Panc1 (cell line): ENCODE results near the gene TXNRD1. TPM values are rescaled to one million over a fixed set of nuclear protein-coding genes. Genes with fewer than 3 reads are reported as not detected.

Experiments used
- ATAC-seq: fragments of 200-7000 bp; cut with Tn5 transposase; 2 replicates; pipeline ENCODE4 v1.9.1; 2020; ENCODE audit warnings: mild to moderate bottlenecking, moderate library complexity
- BruUV-seq: library from RNA; stranded (reverse); fragments of 400-500 nt; replicated peaks from 2 replicates; lab custom pipeline; 2021; lab: Mats Ljungman, UMichigan
- CTCF ChIA-PET: fragments of 300-600 bp; sonication (Branson Sonifier 250); formaldehyde crosslinking; loops from one replicate; lab custom pipeline; 2022; ENCODE audit warnings: antibody characterized with exemption; lab: Charles Lee
- POLR2A ChIA-PET: fragments of 300-600 bp; sonication (Branson Sonifier 250); formaldehyde crosslinking; loops from one replicate; lab custom pipeline; 2022; ENCODE audit warnings: antibody characterized with exemption; lab: Charles Lee
- DNase-seq: peaks from one replicate; pipeline ENCODE4 v3.0.0-alpha.2; 2010; ENCODE audit warnings: low read depth, low spot score
- H3K27ac ChIP-seq: 2 replicates; pipeline ENCODE4 v1.5.1; 2011; ENCODE audit warnings: mild to moderate bottlenecking, low read length, inconsistent platforms
- H3K27me3 ChIP-seq: fragments of 200-500 bp; sonication (Bioruptor generic); 2 replicates; pipeline ENCODE4 v1.6.0; 2014; ENCODE audit warnings: low read length, inconsistent platforms; ENCODE audit not compliant: control insufficient read depth, insufficient read depth
- H3K36me3 ChIP-seq: fragments of 200-500 bp; sonication (Bioruptor generic); 2 replicates; pipeline ENCODE4 v1.5.1; 2014; ENCODE audit warnings: inconsistent platforms, mild to moderate bottlenecking, low read length, moderate library complexity; ENCODE audit not compliant: control insufficient read depth, insufficient read depth
- H3K4me1 ChIP-seq: 2 replicates; pipeline ENCODE4 v1.5.1; 2011; ENCODE audit warnings: inconsistent platforms, mild to moderate bottlenecking, low read length, moderate library complexity; ENCODE audit not compliant: control insufficient read depth, insufficient read depth
- H3K4me3 ChIP-seq, 2 experiments: 2 replicates each; pipeline ENCODE4 v1.5.1; 2011 to 2012; ENCODE audit warnings: low read depth in 2 of 2, low read length in 2 of 2, mild to moderate bottlenecking in 2 of 2, inconsistent platforms in 1 of 2, moderate library complexity in 1 of 2
- H3K9me3 ChIP-seq: fragments of 200-500 bp; sonication (Bioruptor generic); 2 replicates; pipeline ENCODE4 v1.5.1; 2014; ENCODE audit warnings: low read depth, mild to moderate bottlenecking, inconsistent platforms, low read length, moderate library complexity; ENCODE audit not compliant: control insufficient read depth, insufficient read depth
- CTCF ChIP-seq: fragments of 450-650 bp; IDR thresholded peaks from 2 replicates; pipeline ENCODE4 v1.5.1; 2017; ENCODE audit warnings: mild to moderate bottlenecking
- POLR2AphosphoS5 ChIP-seq: IDR thresholded peaks from 2 replicates; pipeline ENCODE4 v1.6.1; 2012; ENCODE audit warnings: mild to moderate bottlenecking, low read depth, low read length, moderate library complexity
- REST ChIP-seq, 2 experiments: IDR thresholded peaks; 2 replicates each; pipeline ENCODE4 v1.6.1; 2011 to 2012; ENCODE audit warnings: low read depth in 2 of 2, control low read depth in 1 of 2, low read length in 1 of 2, mild to moderate bottlenecking in 1 of 2, moderate library complexity in 1 of 2; ENCODE audit not compliant: insufficient read depth in 1 of 2
- SIN3A ChIP-seq: IDR thresholded peaks from 2 replicates; pipeline ENCODE4 v1.6.1; 2012; ENCODE audit warnings: low read depth, mild to moderate bottlenecking, low read length, moderate library complexity, borderline replicate concordance; ENCODE audit not compliant: insufficient read depth
- TCF7L2 ChIP-seq: IDR thresholded peaks from 2 replicates; pipeline ENCODE4 v1.6.1; 2011; ENCODE audit warnings: mild to moderate bottlenecking, low read depth, low read length, inconsistent platforms
- in situ Hi-C: cut with HindIII; loops from 2 replicates; pipeline ENCODE4 v1.10.0; 2016; ENCODE audit warnings: low sequenced_read_pairs, low pct_unique_long_range_greater_than_20kb
- intact Hi-C: fragments of 100-400 bp; cut with micrococcal nuclease; formaldehyde crosslinking; loops from one replicate; pipeline ENCODE4 v1.10.0; 2022; ENCODE audit not compliant: unreplicated experiment
- total RNA-seq: library from RNA; stranded (reverse); gene quantifications from one replicate; pipeline ENCODE4 v1.2.1, GENCODE V29; 2021; ENCODE audit not compliant: unreplicated experiment

TXNRD1 gene
- total RNA-seq, 1 experiment from 2014 or later: 348 TPM

- intact Hi-C loops (no loop called here), in situ Hi-C loops (no loop called here)
- CTCF ChIA-PET: no interaction called here
- TF ChIP-seq REST (IDR thresholded peaks at IDR 0.05; ENCODE audit: insufficient read depth in 1 of 2, low read depth in 2 of 2, low read length in 1 of 2) (no peak), CTCF (no peak), POLR2AphosphoS5 (no peak), TCF7L2 (no peak), SIN3A (no peak)
- no TSS peak for BruUV-seq
- Histone ChIP-seq H3K36me3 (no peaks in the 10 kb centered on the region), H3K27ac (peak overlapping the region; percentile 35), H3K27me3 (no peaks in the 10 kb centered on the region), H3K4me1 (peaks cover 19% of the 10 kb centered on the region), H3K9me3 (peaks cover 3% of the 10 kb centered on the region; the same call in 1 of the 2 replicates), H3K4me3 (no peak overlapping the region)
- DNase-seq: no peak
- POLR2A ChIA-PET: no interaction called here
- peak; percentile 52; the same call in 1 of the 2 replicates for ATAC-seq
These were observed 34.3 kb upstream of the TXNRD1 start for GRCh38 chr12:104181313-104181712.

GRCh38 chr12:104182144-104182543 is 33.4 kb upstream of the TXNRD1 start:
- ChIA-PET CTCF (no interaction called here), POLR2A (no interaction called here)
- ATAC-seq: no peak
- in situ Hi-C loops: no loop called here
- no peak for DNase-seq
- Histone ChIP-seq H3K27ac (peak overlapping the region; percentile 23; the same call in 1 of the 2 replicates), H3K9me3 (peaks cover 3% of the 10 kb centered on the region; the same call in 1 of the 2 replicates), H3K4me3 (no peak overlapping the region), H3K27me3 (no peaks in the 10 kb centered on the region), H3K4me1 (peaks cover 19% of the 10 kb centered on the region), H3K36me3 (no peaks in the 10 kb centered on the region)
- BruUV-seq: no TSS peak
- TF ChIP-seq POLR2AphosphoS5 (no peak), SIN3A (no peak), CTCF (no peak), REST (IDR thresholded peaks at IDR 0.05; ENCODE audit: insufficient read depth in 1 of 2, low read depth in 2 of 2, low read length in 1 of 2) (no peak), TCF7L2 (no peak)
- intact Hi-C loops: no loop called here
